ENCODE measurements around the gene TMEM60.

Gene TMEM60

DNA sequence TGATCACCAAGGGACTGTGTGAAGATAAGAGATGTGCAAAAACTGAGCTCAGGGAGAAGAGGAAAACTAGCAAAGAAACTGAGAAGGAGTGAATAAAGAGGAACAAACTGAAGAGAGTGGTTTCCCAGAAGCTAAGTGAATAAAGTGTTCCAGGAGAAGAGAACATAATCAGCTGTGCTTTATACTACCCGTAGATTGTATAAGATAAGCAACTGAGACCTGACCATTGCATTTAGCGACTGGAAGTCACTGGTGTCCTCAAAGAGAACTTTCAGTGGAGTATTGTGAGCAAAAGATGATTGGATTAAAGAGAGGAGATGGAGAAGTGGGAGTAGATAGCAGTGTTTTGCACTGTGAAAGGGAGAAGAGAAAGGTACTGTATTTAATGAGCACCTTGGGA is 14.9 kb upstream of the TMEM60 start:
- no peaks in the 10 kb centered on the region for H3K27me3 ChIP-seq (ENCODE audit: low read depth, low read length)
- no peak overlapping the region for H3K27ac ChIP-seq (ENCODE audit: low read length)
- TF ChIP-seq, protein P1, sequence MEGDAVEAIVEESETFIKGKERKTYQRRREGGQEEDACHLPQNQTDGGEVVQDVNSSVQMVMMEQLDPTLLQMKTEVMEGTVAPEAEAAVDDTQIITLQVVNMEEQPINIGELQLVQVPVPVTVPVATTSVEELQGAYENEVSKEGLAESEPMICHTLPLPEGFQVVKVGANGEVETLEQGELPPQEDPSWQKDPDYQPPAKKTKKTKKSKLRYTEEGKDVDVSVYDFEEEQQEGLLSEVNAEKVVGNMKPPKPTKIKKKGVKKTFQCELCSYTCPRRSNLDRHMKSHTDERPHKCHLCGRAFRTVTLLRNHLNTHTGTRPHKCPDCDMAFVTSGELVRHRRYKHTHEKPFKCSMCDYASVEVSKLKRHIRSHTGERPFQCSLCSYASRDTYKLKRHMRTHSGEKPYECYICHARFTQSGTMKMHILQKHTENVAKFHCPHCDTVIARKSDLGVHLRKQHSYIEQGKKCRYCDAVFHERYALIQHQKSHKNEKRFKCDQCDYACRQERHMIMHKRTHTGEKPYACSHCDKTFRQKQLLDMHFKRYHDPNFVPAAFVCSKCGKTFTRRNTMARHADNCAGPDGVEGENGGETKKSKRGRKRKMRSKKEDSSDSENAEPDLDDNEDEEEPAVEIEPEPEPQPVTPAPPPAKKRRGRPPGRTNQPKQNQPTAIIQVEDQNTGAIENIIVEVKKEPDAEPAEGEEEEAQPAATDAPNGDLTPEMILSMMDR (IDR thresholded peaks at IDR 0.05; ENCODE audit: low read depth, low read length) = no peak
- TF ChIP-seq EZH2phosphoT487 (IDR thresholded peaks at IDR 0.05; ENCODE audit: low read depth) = no peak
- H3K4me2 ChIP-seq (ENCODE audit: low read length) = no peak overlapping the region
- peaks cover 4% of the 10 kb centered on the region; the same call in 1 of the 2 replicates for H3K9me3 ChIP-seq (ENCODE audit: insufficient read depth, low read length)
- H3K4me3 ChIP-seq (ENCODE audit: low read length) = no peak overlapping the region
- H4K20me1 ChIP-seq (ENCODE audit: insufficient read depth, low read length) = peaks cover 8% of the 10 kb centered on the region; the same call in 1 of the 2 replicates
- peaks cover 18% of the 10 kb centered on the region for H3K36me3 ChIP-seq (replicated peaks; ENCODE audit: low read depth, low read length)
- peaks cover 56% of the 10 kb centered on the region for H3K79me2 ChIP-seq (ENCODE audit: low read length)
- no peak overlapping the region for H2AFZ ChIP-seq (ENCODE audit: low read depth, low read length)
- no peak overlapping the region for H3K9ac ChIP-seq (ENCODE audit: low read length)
- H3K4me1 ChIP-seq (ENCODE audit: low read length) = peaks cover 8% of the 10 kb centered on the region

DNA sequence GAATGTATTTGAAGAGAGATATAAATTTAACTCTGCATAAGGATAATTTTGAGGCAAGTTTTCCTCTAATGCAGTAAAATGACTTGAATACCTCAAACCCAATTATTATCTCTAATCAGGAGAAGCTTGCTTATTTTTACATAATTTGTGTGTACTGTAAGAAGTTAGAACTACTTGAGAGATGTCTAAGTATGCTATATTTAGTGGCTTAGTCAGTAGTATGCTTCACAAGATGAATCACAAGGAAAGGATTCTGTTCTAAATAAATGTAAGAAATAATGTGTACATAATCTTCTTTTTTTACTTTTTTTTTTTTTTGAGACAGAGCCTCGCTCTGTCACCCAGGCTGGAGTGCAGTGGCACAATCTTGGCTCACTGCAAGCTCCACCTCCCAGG is 14.1 kb upstream of the TMEM60 start:
- Histone ChIP-seq H3K27ac (ENCODE audit: low read length) (no peak overlapping the region), H3K4me1 (ENCODE audit: low read length) (peaks cover 8% of the 10 kb centered on the region), H3K9me3 (ENCODE audit: insufficient read depth, low read length) (peaks cover 11% of the 10 kb centered on the region), H4K20me1 (ENCODE audit: insufficient read depth, low read length) (peaks cover 8% of the 10 kb centered on the region; the same call in 1 of the 2 replicates), H3K79me2 (ENCODE audit: low read length) (peaks cover 60% of the 10 kb centered on the region), H3K4me2 (ENCODE audit: low read length) (no peak overlapping the region), H2AFZ (ENCODE audit: low read depth, low read length) (no peak overlapping the region), H3K36me3 (replicated peaks; ENCODE audit: low read depth, low read length) (peaks cover 21% of the 10 kb centered on the region), H3K9ac (ENCODE audit: low read length) (no peak overlapping the region), H3K27me3 (ENCODE audit: low read depth, low read length) (no peaks in the 10 kb centered on the region), H3K4me3 (ENCODE audit: low read length) (no peak overlapping the region)
- TF ChIP-seq, protein P1 (IDR thresholded peaks at IDR 0.05; ENCODE audit: low read depth, low read length) = no peak
- no peak for TF ChIP-seq EZH2phosphoT487 (IDR thresholded peaks at IDR 0.05; ENCODE audit: low read depth)

DNA sequence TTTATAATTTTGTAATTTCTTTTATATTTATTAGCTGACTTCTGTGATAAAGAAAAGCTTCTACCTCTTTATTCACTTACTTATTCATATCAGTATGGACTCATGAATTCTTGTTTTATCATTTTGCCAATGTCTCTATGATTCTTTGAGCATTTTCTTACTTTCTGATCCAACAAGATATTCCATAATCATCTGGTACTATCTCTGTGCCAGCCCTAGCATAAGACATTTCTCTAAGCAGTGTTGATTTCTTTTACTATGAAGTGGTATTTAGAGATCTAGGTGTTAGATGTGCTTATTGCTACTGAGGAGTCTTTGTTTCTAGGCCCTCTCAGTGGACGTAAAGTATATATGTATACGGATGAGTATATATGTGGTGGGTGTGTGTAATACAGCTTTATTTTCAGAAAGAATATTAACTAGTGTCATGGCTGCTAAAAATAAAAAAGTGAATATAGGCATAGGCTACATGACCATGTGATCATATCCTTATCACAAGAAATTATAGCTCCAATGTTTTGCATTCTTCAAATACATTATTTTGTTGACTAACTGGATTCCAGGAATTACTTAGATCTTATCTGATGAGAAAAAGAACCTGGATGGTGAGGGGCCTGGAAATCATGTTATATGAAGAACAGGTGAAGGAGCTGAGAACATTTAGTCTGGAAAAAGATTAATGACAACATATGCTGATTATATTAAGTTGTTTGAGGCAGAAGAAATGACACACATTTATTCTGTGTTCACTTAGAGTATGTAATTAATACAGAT is 13.5 kb upstream of the TMEM60 start:
- no peak overlapping the region for H3K9ac ChIP-seq (ENCODE audit: low read length)
- H3K4me2 ChIP-seq (ENCODE audit: low read length) = no peak overlapping the region
- peaks cover 21% of the 10 kb centered on the region for H3K36me3 ChIP-seq (replicated peaks; ENCODE audit: low read depth, low read length)
- no peak overlapping the region for H2AFZ ChIP-seq (ENCODE audit: low read depth, low read length)
- H3K27me3 ChIP-seq (ENCODE audit: low read depth, low read length) = no peaks in the 10 kb centered on the region
- peaks cover 17% of the 10 kb centered on the region for H3K9me3 ChIP-seq (ENCODE audit: insufficient read depth, low read length)
- TF ChIP-seq, protein P1 (IDR thresholded peaks at IDR 0.05; ENCODE audit: low read depth, low read length) = no peak
- no peak for TF ChIP-seq EZH2phosphoT487 (IDR thresholded peaks at IDR 0.05; ENCODE audit: low read depth)
- H4K20me1 ChIP-seq (ENCODE audit: insufficient read depth, low read length) = peaks cover 8% of the 10 kb centered on the region; the same call in 1 of the 2 replicates
- H3K79me2 ChIP-seq (ENCODE audit: low read length) = peaks cover 61% of the 10 kb centered on the region
- peaks cover 8% of the 10 kb centered on the region for H3K4me1 ChIP-seq (ENCODE audit: low read length)
- H3K27ac ChIP-seq (ENCODE audit: low read length) = no peak overlapping the region
- H3K4me3 ChIP-seq (ENCODE audit: low read length) = no peak overlapping the region

DNA sequence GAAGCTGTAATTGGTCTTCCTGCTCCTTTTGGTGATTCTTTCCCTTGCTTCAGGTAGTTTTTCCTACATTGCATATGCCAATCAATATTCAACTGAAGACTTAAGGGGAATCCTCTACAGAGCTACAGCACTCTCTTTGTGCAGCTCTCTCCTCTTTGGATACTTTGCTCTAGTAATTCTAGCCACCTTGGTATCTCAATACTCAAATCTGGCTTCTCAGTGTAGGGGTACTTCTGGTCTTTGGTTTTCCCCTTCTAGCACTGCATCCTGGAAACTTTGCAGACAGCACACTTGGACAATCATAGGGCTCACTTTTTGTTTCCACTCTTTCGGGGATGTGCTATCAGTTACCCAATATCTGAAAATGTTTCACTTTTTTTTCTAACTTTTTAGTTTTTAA is 10.3 kb upstream of the TMEM60 start:
- H3K4me2 ChIP-seq (ENCODE audit: low read length) = no peak overlapping the region
- H3K27ac ChIP-seq (ENCODE audit: low read length) = no peak overlapping the region
- H3K79me2 ChIP-seq (ENCODE audit: low read length) = peaks cover 72% of the 10 kb centered on the region
- no peak overlapping the region for H3K4me3 ChIP-seq (ENCODE audit: low read length)
- H3K27me3 ChIP-seq (ENCODE audit: low read depth, low read length) = no peaks in the 10 kb centered on the region
- peaks cover 7% of the 10 kb centered on the region for H3K4me1 ChIP-seq (ENCODE audit: low read length)
- no peak overlapping the region for H2AFZ ChIP-seq (ENCODE audit: low read depth, low read length)
- peaks cover 29% of the 10 kb centered on the region for H3K36me3 ChIP-seq (replicated peaks; ENCODE audit: low read depth, low read length)
- H3K9me3 ChIP-seq (ENCODE audit: insufficient read depth, low read length) = peaks cover 19% of the 10 kb centered on the region
- H3K9ac ChIP-seq (ENCODE audit: low read length) = no peak overlapping the region
- H4K20me1 ChIP-seq (ENCODE audit: insufficient read depth, low read length) = peaks cover 6% of the 10 kb centered on the region; the same call in 1 of the 2 replicates
- TF ChIP-seq, protein P1 (IDR thresholded peaks at IDR 0.05; ENCODE audit: low read depth, low read length) = no peak
- TF ChIP-seq EZH2phosphoT487 (IDR thresholded peaks at IDR 0.05; ENCODE audit: low read depth) = no peak

Data from OCI-LY3 (cell line).